A549 (cell line): ENCODE results near the gene ZNF385B. TPM values are rescaled to one million over a fixed set of nuclear protein-coding genes. Genes with fewer than 3 reads are reported as not detected.
A peak's percentile ranks its signal among the peaks of the same experiment; 100 is the strongest.

Experiments used
- ATAC-seq, 2 experiments: fragments of 200-7000 bp in 1 of 2; fragments of >200 bp in 1 of 2; cut with Nextera tagmentation in 1 of 2; cut with Tn5 transposase in 1 of 2; 3 replicates each; pipeline versions ENCODE4 v1.8.0 to v1.9.1; 2018 to 2020; ENCODE audit warnings: mild to moderate bottlenecking in 1 of 2, moderate library complexity in 1 of 2
- CTCF ChIA-PET: fragments of 300-600 bp; sonication (Branson Sonifier 250); formaldehyde crosslinking; extraction: SDS; loops from one replicate; lab custom pipeline; 2021; ENCODE audit warnings: antibody characterized with exemption, inconsistent platforms; lab: Yijun Ruan, JAX
- POLR2A ChIA-PET: fragments of 350-600 bp; formaldehyde crosslinking; extraction: SDS; loops from one replicate; lab custom pipeline; 2021; ENCODE audit warnings: antibody characterized with exemption, inconsistent platforms; lab: Yijun Ruan, JAX
- DNase-seq, 2 experiments: peaks; one replicate each; pipeline versions ENCODE4 v3.0.0 to v3.0.0-alpha.2; 2011 to 2016; ENCODE audit warnings: low read depth in 1 of 2, low spot score in 1 of 2
- FAIRE-seq: peaks from 2 replicates; lab custom pipeline; 2011; peaks lifted over from hg19 to GRCh38; lab: Jason Lieb, UNC
- H3K27ac ChIP-seq, 2 experiments: fragments of >200 bp; sonication (Bioruptor Twin); formaldehyde crosslinking; 3 replicates each; pipeline ENCODE4 v1.5.1; 2016 to 2017
- H3K4me1 ChIP-seq: fragments of >200 bp; sonication (Bioruptor Twin); formaldehyde crosslinking; 3 replicates; pipeline ENCODE4 v1.6.1; 2016
- H3K4me2 ChIP-seq: fragments of >200 bp; sonication (Bioruptor Twin); formaldehyde crosslinking; 3 replicates; pipeline ENCODE4 v1.6.1; 2016
- H3K4me3 ChIP-seq: fragments of >200 bp; sonication (Bioruptor Twin); formaldehyde crosslinking; 3 replicates; pipeline ENCODE4 v1.5.1; 2016
- H3K9me3 ChIP-seq: fragments of >200 bp; sonication (Bioruptor Twin); formaldehyde crosslinking; 3 replicates; pipeline ENCODE4 v1.6.1; 2016
- BHLHE40 ChIP-seq: IDR thresholded peaks from 2 replicates; pipeline ENCODE4 v1.6.1; 2012; ENCODE audit warnings: low read depth, low read length, inconsistent platforms
- CBX8 ChIP-seq: fragments of 200-600 bp; sonication (generic); IDR thresholded peaks from 2 replicates; pipeline ENCODE4 v1.6.1; 2016
- CEBPB ChIP-seq, 2 experiments: fragments of >200 bp in 1 of 2; sonication (Bioruptor Twin) in 1 of 2; formaldehyde crosslinking in 1 of 2; IDR thresholded peaks; 2 replicates each; pipeline ENCODE4 v1.6.1; 2012 to 2016
- CHD2 ChIP-seq: fragments of 150-350 bp; IDR thresholded peaks from 2 replicates; pipeline ENCODE4 v1.6.1; 2014; ENCODE audit warnings: low read length; ENCODE audit not compliant: partially characterized antibody
- EHF ChIP-seq: fragments of 250-450 bp; sonication (Bioruptor Pico); IDR thresholded peaks from 2 replicates; pipeline ENCODE4 v1.5.0; 2020; ENCODE audit warnings: mild to moderate bottlenecking
- ESRRA ChIP-seq: fragments of 150-350 bp; IDR thresholded peaks from 2 replicates; pipeline ENCODE4 v1.6.1; 2014; ENCODE audit warnings: mild to moderate bottlenecking, low read length, borderline replicate concordance
- FOSB ChIP-seq: fragments of 250-450 bp; sonication (Bioruptor Pico); IDR thresholded peaks from 2 replicates; pipeline ENCODE4 v1.5.0; 2020; ENCODE audit warnings: mild to moderate bottlenecking, moderate library complexity
- FOSL2 ChIP-seq, 2 experiments: fragments of 450-650 bp in 1 of 2; fragments of >200 bp in 1 of 2; sonication (Bioruptor Twin) in 1 of 2; formaldehyde crosslinking; IDR thresholded peaks; 2 replicates each; pipeline versions ENCODE4 v1.5.0 to v1.6.1; 2016 to 2020; ENCODE audit warnings: mild to moderate bottlenecking in 1 of 2, moderate library complexity in 1 of 2
- FOXS1 ChIP-seq: fragments of 250-450 bp; sonication (Bioruptor Pico); IDR thresholded peaks from 2 replicates; pipeline ENCODE4 v1.5.0; 2020; ENCODE audit warnings: mild to moderate bottlenecking, moderate library complexity
- GATA3 ChIP-seq: IDR thresholded peaks from 2 replicates; pipeline ENCODE4 v1.6.1; 2012; ENCODE audit warnings: borderline replicate concordance
- HDAC2 ChIP-seq: fragments of 200-600 bp; sonication (generic); IDR thresholded peaks from 2 replicates; pipeline ENCODE4 v1.6.1; 2016
- HOXB5 ChIP-seq: fragments of 250-450 bp; sonication (Bioruptor Pico); IDR thresholded peaks from 2 replicates; pipeline ENCODE4 v1.5.0; 2020; ENCODE audit warnings: mild to moderate bottlenecking, moderate library complexity
- JUN ChIP-seq, 2 experiments: fragments of >200 bp; sonication (Bioruptor Twin); formaldehyde crosslinking; IDR thresholded peaks; 2 replicates in 1 of 2; 3 replicates in 1 of 2; pipeline ENCODE4 v1.6.1; 2016 to 2017
- KDM1A ChIP-seq: fragments of 200-600 bp; sonication (generic); IDR thresholded peaks from 2 replicates; pipeline ENCODE4 v1.6.1; 2016; ENCODE audit warnings: low read depth, mild to moderate bottlenecking
- KDM5A ChIP-seq: fragments of 200-600 bp; sonication (generic); IDR thresholded peaks from 2 replicates; pipeline ENCODE4 v1.6.1; 2016; ENCODE audit warnings: antibody characterized with exemption, mild to moderate bottlenecking
- MAFK ChIP-seq: fragments of 450-650 bp; IDR thresholded peaks from 2 replicates; pipeline ENCODE4 v1.6.1; 2014; ENCODE audit not compliant: partially characterized antibody
- MYC ChIP-seq: IDR thresholded peaks from 2 replicates; pipeline ENCODE4 v1.6.1; 2012; ENCODE audit warnings: mild to moderate bottlenecking, inconsistent platforms, low read length, improper control_type of control experiment, borderline replicate concordance
- NFE2L2 ChIP-seq: fragments of 150-350 bp; conservative IDR thresholded peaks from 2 replicates; pipeline ENCODE4 v1.6.1; 2014; ENCODE audit warnings: low read length
- NPAS2 ChIP-seq: fragments of 250-450 bp; sonication (Bioruptor Pico); IDR thresholded peaks from 2 replicates; pipeline ENCODE4 v1.8.0; 2022; ENCODE audit warnings: mild to moderate bottlenecking, moderate library complexity, borderline replicate concordance
- PHF8 ChIP-seq: fragments of 200-600 bp; sonication (generic); IDR thresholded peaks from 2 replicates; pipeline ENCODE4 v1.6.1; 2016; ENCODE audit warnings: low read depth, mild to moderate bottlenecking, antibody characterized with exemption, moderate library complexity, borderline replicate concordance
- POLR2A ChIP-seq: IDR thresholded peaks from 2 replicates; pipeline ENCODE4 v1.6.1; 2012; ENCODE audit warnings: mild to moderate bottlenecking, low read length
- POLR2AphosphoS2 ChIP-seq: conservative IDR thresholded peaks from 2 replicates; pipeline ENCODE4 v1.6.1; 2012; ENCODE audit warnings: low read length, improper control_type of control experiment, inconsistent platforms
- RARB ChIP-seq: fragments of 250-450 bp; sonication (Bioruptor Pico); IDR thresholded peaks from 2 replicates; pipeline ENCODE4 v1.8.0; 2021; ENCODE audit warnings: mild to moderate bottlenecking, moderate library complexity
- RFX5 ChIP-seq: fragments of 450-650 bp; IDR thresholded peaks from 2 replicates; pipeline ENCODE4 v1.7.1; 2014; ENCODE audit warnings: antibody characterized with exemption, mild to moderate bottlenecking, moderate library complexity
- RNF2 ChIP-seq: fragments of 200-600 bp; sonication (generic); IDR thresholded peaks from 2 replicates; pipeline ENCODE4 v1.6.1; 2016; ENCODE audit warnings: low read depth, mild to moderate bottlenecking, antibody characterized with exemption, moderate library complexity, borderline replicate concordance
- SMC3 ChIP-seq: fragments of >200 bp; sonication (Bioruptor Twin); formaldehyde crosslinking; IDR thresholded peaks from 3 replicates; pipeline ENCODE4 v1.6.1; 2018; ENCODE audit warnings: inconsistent platforms
- TFCP2L1 ChIP-seq: fragments of 250-450 bp; sonication (Bioruptor Pico); IDR thresholded peaks from 2 replicates; pipeline ENCODE4 v1.5.0; 2021; ENCODE audit warnings: mild to moderate bottlenecking
- TP53 ChIP-seq: fragments of 250-450 bp; sonication (Bioruptor Pico); IDR thresholded peaks from 2 replicates; pipeline ENCODE4 v1.5.0; 2021; ENCODE audit warnings: mild to moderate bottlenecking, moderate library complexity
- USF2 ChIP-seq: fragments of 450-650 bp; IDR thresholded peaks from 2 replicates; pipeline ENCODE4 v1.6.1; 2014; ENCODE audit warnings: antibody characterized with exemption
- ZFP36 ChIP-seq: fragments of 450-650 bp; IDR thresholded peaks from 2 replicates; pipeline ENCODE4 v1.6.1; 2014; ENCODE audit warnings: borderline replicate concordance; ENCODE audit not compliant: partially characterized antibody
- WGBS: methylation state at CpG from one replicate; pipeline ENCODE4 v1.1.6; 2017; ENCODE audit errors: missing lambda C conversion rate; 5-methylcytosine and 5-hydroxymethylcytosine counted together
- polyA plus RNA-seq, 4 experiments: library from polyadenylated mRNA; depleted of rRNA in 3 of 4; stranded (reverse); fragments of >200 nt; fragmentation: RNase III in 1 of 4; extraction: RNeasy Plus Mini Kit Qiagen cat#74134 plus additional on column Dnase treatment in 1 of 4; gene quantifications; 2 replicates in 3 of 4; 3 replicates in 1 of 4; pipeline ENCODE4 v1.2.3, GENCODE V29; 2011 to 2017
- TF ChIP-seq, protein P1 (sequence below): fragments of >200 bp; sonication (Bioruptor Twin); formaldehyde crosslinking; IDR thresholded peaks from 2 replicates; pipeline ENCODE4 v1.6.1; 2016
- TF ChIP-seq, protein P2 (sequence below): fragments of 250-450 bp; sonication (Bioruptor Pico); IDR thresholded peaks from 2 replicates; pipeline ENCODE4 v1.5.0; 2020; ENCODE audit warnings: low read depth, mild to moderate bottlenecking, moderate library complexity

The ZNF385B gene
- polyA plus RNA-seq, 2 of the 4 experiments (the other 2 are of a cell fraction) = not detected

DNA sequence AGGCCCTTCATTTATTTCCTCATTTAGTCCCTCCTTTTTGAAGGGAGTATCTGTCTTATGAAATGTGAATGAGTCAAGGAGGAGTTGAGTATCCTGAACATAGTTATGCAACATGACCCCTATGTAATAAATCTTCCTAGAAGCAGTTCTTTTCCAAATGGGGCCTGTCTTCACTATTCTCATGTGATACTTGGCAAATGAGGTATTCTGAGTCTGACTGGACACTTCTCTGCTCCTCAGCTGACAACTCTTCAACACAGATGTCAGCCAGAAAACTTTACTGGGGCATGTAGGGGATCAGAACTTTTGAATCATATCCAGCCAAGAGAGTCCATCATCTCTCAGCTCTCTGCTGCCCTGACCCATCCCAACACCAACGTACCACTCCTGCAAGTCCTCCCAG lies 291.6 kb downstream of the ZNF385B start:
- WGBS = 45% methylated on average over 1 of the region's 1 CpG
- no peak overlapping the region for H3K4me2 ChIP-seq
- no peak overlapping the region for H3K4me3 ChIP-seq
- TF ChIP-seq, protein P1, sequence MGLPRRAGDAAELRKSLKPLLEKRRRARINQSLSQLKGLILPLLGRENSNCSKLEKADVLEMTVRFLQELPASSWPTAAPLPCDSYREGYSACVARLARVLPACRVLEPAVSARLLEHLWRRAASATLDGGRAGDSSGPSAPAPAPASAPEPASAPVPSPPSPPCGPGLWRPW = no peak
- TF ChIP-seq CEBPB (IDR thresholded peaks at IDR 0.05) = peak in 1 of 2 experiments; percentile 56; a peak in 1 of 4 replicates
- TF ChIP-seq POLR2AphosphoS2 = no peak
- no peak for TF ChIP-seq NPAS2
- H3K4me1 ChIP-seq = peaks cover 10% of the 10 kb centered on the region; the same call in 2 of the 3 replicates
- CTCF ChIA-PET = no interaction called here
- FAIRE-seq = no peak
- POLR2A ChIA-PET = no interaction called here
- H3K9me3 ChIP-seq = no peaks in the 10 kb centered on the region
- ATAC-seq = peak in 1 of 2 experiments; percentile 78; a peak in 2 of 6 replicates
- no peak overlapping the region for H3K27ac ChIP-seq
- DNase-seq = peak in 1 of 2 experiments; percentile 22

- ChIA-PET POLR2A (no interaction called here), CTCF (no interaction called here)
- no peak for TF ChIP-seq EHF (CRISPR knock-in tag)
- no peak for TF ChIP-seq CEBPB (IDR thresholded peaks at IDR 0.05)
- TF ChIP-seq KDM1A = no peak
- no peak for TF ChIP-seq MYC
- no peak for TF ChIP-seq FOSL2 (IDR thresholded peaks at IDR 0.05)
- TF ChIP-seq FOSL2 (CRISPR knock-in tag; IDR thresholded peaks at IDR 0.05) = no peak
- TF ChIP-seq USF2 = no peak
- TF ChIP-seq HDAC2 = no peak
- TF ChIP-seq CHD2 = no peak
- no peak for TF ChIP-seq RNF2
- TF ChIP-seq BHLHE40 = no peak
- no peak for TF ChIP-seq ZFP36
- TF ChIP-seq TFCP2L1 (CRISPR knock-in tag) = no peak
- no peak for TF ChIP-seq MAFK
- TF ChIP-seq, protein P2, sequence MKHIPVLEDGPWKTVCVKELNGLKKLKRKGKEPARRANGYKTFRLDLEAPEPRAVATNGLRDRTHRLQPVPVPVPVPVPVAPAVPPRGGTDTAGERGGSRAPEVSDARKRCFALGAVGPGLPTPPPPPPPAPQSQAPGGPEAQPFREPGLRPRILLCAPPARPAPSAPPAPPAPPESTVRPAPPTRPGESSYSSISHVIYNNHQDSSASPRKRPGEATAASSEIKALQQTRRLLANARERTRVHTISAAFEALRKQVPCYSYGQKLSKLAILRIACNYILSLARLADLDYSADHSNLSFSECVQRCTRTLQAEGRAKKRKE (CRISPR knock-in tag) = no peak
- no peak for TF ChIP-seq ESRRA
- no peak for TF ChIP-seq FOSB (CRISPR knock-in tag)
- no peak for TF ChIP-seq NFE2L2
- TF ChIP-seq SMC3 = no peak
- DNase-seq (no peak), ATAC-seq (no peak), FAIRE-seq (no peak)
- Histone ChIP-seq H3K4me3 (no peak overlapping the region), H3K4me1 (0 out of 3 replicates have a peak, but pooled peaks cover 3% of the 10 kb centered on the region), H3K27ac (no peak overlapping the region), H3K9me3 (no peaks in the 10 kb centered on the region), H3K4me2 (no peak overlapping the region)
- 33% methylated on average over 2 of the region's 2 CpGs for WGBS
These were observed 295.6 kb downstream of the ZNF385B start for GRCh38 chr2:179565807-179566206.

GRCh38 chr2:179562330-179562885 lies 299.0 kb downstream of the ZNF385B start:
- POLR2A ChIA-PET = no interaction called here
- no peak overlapping the region for H3K4me3 ChIP-seq

More at GRCh38 chr2:179562330-179562885, 299.0 kb downstream of the ZNF385B start:
- H3K27ac ChIP-seq = no peak overlapping the region
- no peaks in the 10 kb centered on the region for H3K4me1 ChIP-seq
- DNase-seq (no peak), ATAC-seq (no peak)
- no peaks in the 10 kb centered on the region for H3K9me3 ChIP-seq
- TF ChIP-seq CHD2 (no peak), FOSL2 (IDR thresholded peaks at IDR 0.05) (no peak), FOSL2 (CRISPR knock-in tag; IDR thresholded peaks at IDR 0.05) (no peak), RARB (CRISPR knock-in tag) (no peak), GATA3 (no peak), USF2 (no peak), MYC (no peak), TP53 (CRISPR knock-in tag) (no peak), TFCP2L1 (CRISPR knock-in tag) (no peak), RFX5 (no peak), POLR2A (no peak), NFE2L2 (no peak), JUN (IDR thresholded peaks at IDR 0.05) (no peak), PHF8 (no peak), KDM5A (no peak), CBX8 (no peak), HOXB5 (CRISPR knock-in tag) (no peak), FOXS1 (CRISPR knock-in tag) (no peak), KDM1A (no peak)
- TF ChIP-seq, all 56 proteins: peak for 0
- WGBS = 54% methylated on average over 8 of the region's 8 CpGs
- no peak overlapping the region for H3K4me2 ChIP-seq
- no peak for FAIRE-seq
- CTCF ChIA-PET = no interaction called here
